Fibroblast of lung (primary cell): Measurements from ENCODE around the gene NODAL.

Experiments used
- CTCF ChIP-seq, 2 donors: IDR thresholded peaks in 1 of 2; conservative IDR thresholded peaks in 1 of 2; 1 replicate in 1 of 2; 2 replicates in 1 of 2; pipeline ENCODE4 v1.5.1; 2011 to 2012; ENCODE audit warnings: low read length in 2 of 2, control low read depth in 1 of 2, inconsistent platforms in 1 of 2, low read depth in 1 of 2, mild to moderate bottlenecking in 1 of 2
- EZH2 ChIP-seq: IDR thresholded peaks from 2 replicates; pipeline ENCODE4 v1.5.1; 2012; ENCODE audit warnings: low read length, control low read depth, mild to moderate bottlenecking; ENCODE audit errors: missing control alignments

DNA sequence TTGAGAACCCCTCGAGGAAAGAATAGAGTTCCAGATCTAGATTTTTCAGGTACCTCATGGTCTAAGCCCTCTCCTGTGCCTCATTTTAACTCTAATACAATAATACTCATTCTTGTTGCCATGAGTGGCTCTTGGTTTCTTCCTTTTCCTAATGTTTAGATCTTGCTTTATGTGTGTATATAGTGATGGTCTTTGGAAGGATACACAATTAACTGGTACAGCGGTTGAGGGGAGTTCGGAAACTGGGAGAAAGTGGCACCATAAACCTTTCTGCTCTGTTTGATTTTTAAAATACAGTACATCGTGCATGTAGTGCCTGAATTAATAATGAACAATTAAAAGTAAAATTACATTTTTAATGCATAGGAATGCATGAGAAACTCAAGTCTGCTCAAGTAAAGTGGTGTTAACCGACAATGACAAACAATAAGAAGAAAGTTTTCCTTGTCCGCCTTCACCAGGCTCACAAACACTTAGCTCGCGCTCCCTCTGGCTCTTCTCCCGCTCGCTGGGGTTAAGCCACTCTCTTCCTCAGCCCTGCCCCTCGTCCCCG lies 37.9 kb downstream of the NODAL start:
- no peak for TF ChIP-seq CTCF (conservative IDR thresholded peaks at IDR 0.05 in 1 of 2, IDR thresholded peaks at IDR 0.05 in 1 of 2; ENCODE audit: low read depth in 1 of 2, low read length in 2 of 2)
- TF ChIP-seq EZH2 = no peak
